Hepatocyte (in vitro differentiated cells): ENCODE results near the gene HEMK1. TPM values are rescaled to one million over a fixed set of nuclear protein-coding genes. Genes with fewer than 3 reads are reported as not detected.

ENCODE experiments used
- DNase-seq: peaks from one replicate; pipeline ENCODE4 v3.0.0-alpha.2; 2016; ENCODE audit warnings: low spot score
- H2AFZ ChIP-seq: fragments of 200-600 bp; sonication (generic); 2 replicates; pipeline ENCODE4 v1.6.0; 2016; ENCODE audit warnings: antibody characterized with exemption, mild to moderate bottlenecking
- H3K27ac ChIP-seq: fragments of 200-600 bp; sonication (generic); 2 replicates; pipeline ENCODE4 v1.5.1; 2016; ENCODE audit warnings: mild to moderate bottlenecking
- H3K27me3 ChIP-seq: fragments of 200-600 bp; sonication (generic); 2 replicates; pipeline ENCODE4 v1.6.1; 2016
- H3K36me3 ChIP-seq: fragments of 200-600 bp; sonication (generic); replicated peaks from 2 replicates; pipeline ENCODE4 v1.5.1; 2016; ENCODE audit warnings: low read depth; ENCODE audit not compliant: insufficient read depth
- H3K4me1 ChIP-seq: fragments of 200-600 bp; sonication (generic); 2 replicates; pipeline ENCODE4 v1.5.1; 2016; ENCODE audit warnings: mild to moderate bottlenecking, moderate library complexity; ENCODE audit not compliant: insufficient read depth
- H3K4me2 ChIP-seq: fragments of 200-600 bp; sonication (generic); 2 replicates; pipeline ENCODE4 v1.6.0; 2016
- H3K4me3 ChIP-seq: fragments of 200-600 bp; sonication (generic); 2 replicates; pipeline ENCODE4 v1.5.1; 2016; ENCODE audit warnings: mild to moderate bottlenecking
- H3K79me2 ChIP-seq: fragments of 200-600 bp; sonication (generic); 2 replicates; pipeline ENCODE4 v1.6.0; 2017; ENCODE audit warnings: mild to moderate bottlenecking
- H3K9me2 ChIP-seq: fragments of 200-600 bp; sonication (generic); replicated peaks from 2 replicates; pipeline ENCODE4 v1.6.0; 2017; ENCODE audit warnings: mild to moderate bottlenecking; ENCODE audit not compliant: insufficient read depth
- H3K9me3 ChIP-seq: fragments of 200-600 bp; sonication (generic); 2 replicates; pipeline ENCODE4 v1.5.1; 2016; ENCODE audit warnings: low read depth, mild to moderate bottlenecking
- H4K20me1 ChIP-seq: fragments of 200-600 bp; sonication (generic); 2 replicates; pipeline ENCODE4 v1.6.0; 2016; ENCODE audit warnings: mild to moderate bottlenecking; ENCODE audit not compliant: insufficient read depth, poor library complexity, severe bottlenecking
- CTCF ChIP-seq: fragments of 200-600 bp; sonication (generic); IDR thresholded peaks from 2 replicates; pipeline ENCODE4 v1.5.1; 2016; ENCODE audit warnings: antibody characterized with exemption, mild to moderate bottlenecking; ENCODE audit not compliant: poor library complexity
- EZH2 ChIP-seq: fragments of 200-600 bp; sonication (generic); IDR thresholded peaks from 2 replicates; pipeline ENCODE4 v1.6.1; 2016; ENCODE audit warnings: antibody characterized with exemption, mild to moderate bottlenecking, borderline replicate concordance
- EZH2phosphoT487 ChIP-seq: fragments of 200-600 bp; sonication (generic); IDR thresholded peaks from one replicate; pipeline ENCODE4 v1.6.1; 2018; ENCODE audit warnings: antibody characterized with exemption, mild to moderate bottlenecking, low read depth, moderate library complexity; ENCODE audit not compliant: unreplicated experiment, severe bottlenecking
- WGBS: methylation state at CpG from one replicate; pipeline ENCODE4 v1.1.6; 2016; ENCODE audit warnings: low lambda C conversion rate; ENCODE audit errors: missing lambda C conversion rate; 5-methylcytosine and 5-hydroxymethylcytosine counted together
- polyA plus RNA-seq: library from polyadenylated mRNA; unstranded; fragments of >200 nt; fragmentation: Nextera tagmentation; extraction: Ambion mirVana; gene quantifications from 2 replicates; pipeline ENCODE4 v1.2.1, GENCODE V29; 2016
- total RNA-seq: library from RNA; depleted of rRNA; stranded (reverse); fragments of >200 nt; gene quantifications from 2 replicates; pipeline ENCODE4 v1.2.3, GENCODE V29; 2014

Gene HEMK1
- total and polyA plus RNA-seq, 2 experiments from 2014 or later: 18.6 to 27.2 TPM

- Histone ChIP-seq H2AFZ (peak within 1 kb of the TSS; percentile 89), H3K4me1 (peaks cover 17% of the 10 kb centered on the region)
- WGBS: 6% methylated on average over 34 of the region's 53 CpGs
These were observed 1.7 kb upstream of the HEMK1 start, which contains the start of gene C3orf18 for GRCh38 chr3:50567386-50568167. Gene C3orf18 (minus strand): TSS chr3:50567747. CDS start chr3:50565699, 2,048 bp downstream.

GRCh38 chr3:50570508-50571279, 1.4 kb downstream of the HEMK1 start:
- DNase-seq: no peak
- H3K4me1 ChIP-seq: peaks cover 17% of the 10 kb centered on the region
- H2AFZ ChIP-seq: no peak overlapping the region
- H3K79me2 ChIP-seq: peaks cover 10% of the 10 kb centered on the region
- peak overlapping the region; percentile 84 for H3K4me2 ChIP-seq
- TF ChIP-seq EZH2phosphoT487 (no peak), EZH2 (no peak)
- 95% methylated on average over 5 of the region's 5 CpGs for WGBS
- no peaks in the 10 kb centered on the region for H3K9me3 ChIP-seq
- no peaks in the 10 kb centered on the region for H3K9me2 ChIP-seq
- H3K4me3 ChIP-seq: no peak overlapping the region
- no peaks in the 10 kb centered on the region for H3K36me3 ChIP-seq
- peak overlapping the region; percentile 97 for H3K27ac ChIP-seq
- no peaks in the 10 kb centered on the region for H4K20me1 ChIP-seq
- H3K27me3 ChIP-seq: no peaks in the 10 kb centered on the region

More at GRCh38 chr3:50567386-50568167, 1.7 kb upstream of the HEMK1 start, which contains the start of gene C3orf18:
- no peaks in the 10 kb centered on the region for H3K27me3 ChIP-seq
- no peaks in the 10 kb centered on the region for H3K9me3 ChIP-seq
- H3K4me2 ChIP-seq: peak within 1 kb of the TSS; percentile 84
- no peaks in the 10 kb centered on the region for H3K9me2 ChIP-seq
- DNase-seq: peak; percentile 92
- H3K79me2 ChIP-seq: peaks cover 10% of the 10 kb centered on the region
- peak within 1 kb of the TSS; percentile 97 for H3K27ac ChIP-seq
- H3K4me3 ChIP-seq: peak within 1 kb of the TSS; percentile 38
- no peaks in the 10 kb centered on the region for H4K20me1 ChIP-seq
- H3K36me3 ChIP-seq: no peaks in the 10 kb centered on the region
- no peak for TF ChIP-seq EZH2phosphoT487
- no peak for TF ChIP-seq CTCF
- TF ChIP-seq EZH2: no peak

GRCh38 chr3:50571486-50571885, 2.2 kb downstream of the HEMK1 start:
- no peaks in the 10 kb centered on the region for H3K9me2 ChIP-seq
- no peak overlapping the region for H3K4me3 ChIP-seq
- no peak for DNase-seq
- no peaks in the 10 kb centered on the region for H3K9me3 ChIP-seq
- H3K4me1 ChIP-seq: peaks cover 17% of the 10 kb centered on the region
- no peak overlapping the region for H3K4me2 ChIP-seq
- H3K27ac ChIP-seq: no peak overlapping the region
- no peak for TF ChIP-seq EZH2phosphoT487
- TF ChIP-seq CTCF: no peak
- no peak for TF ChIP-seq EZH2
- H3K27me3 ChIP-seq: no peaks in the 10 kb centered on the region
- H4K20me1 ChIP-seq: no peaks in the 10 kb centered on the region
- H2AFZ ChIP-seq: no peak overlapping the region
- H3K36me3 ChIP-seq: no peaks in the 10 kb centered on the region
- 91% methylated on average over 4 of the region's 4 CpGs for WGBS
- H3K79me2 ChIP-seq: peaks cover 10% of the 10 kb centered on the region
